Activated B cell treated with CpG ODN at 0.5 μM for 24 hours (primary cell): ENCODE results near the gene VWA1. TPM values are rescaled to one million over a fixed set of nuclear protein-coding genes. Genes with fewer than 3 reads are reported as not detected.

ENCODE experiments used
- ATAC-seq: fragments of 200-7000 bp; cut with Tn5 transposase; one replicate; pipeline ENCODE4 v1.10.0; 2021; ENCODE audit warnings: low read depth, mild to moderate bottlenecking, moderate library complexity
- CTCF ChIA-PET: fragments of 350-600 bp; sonication (Branson Sonifier 250); formaldehyde crosslinking; loops from one replicate; lab custom pipeline; 2021; ENCODE audit warnings: antibody characterized with exemption; lab: Charles Lee
- POLR2A ChIA-PET: fragments of 350-600 bp; sonication (Branson Sonifier 250); formaldehyde crosslinking; loops from one replicate; lab custom pipeline; 2021; ENCODE audit warnings: antibody characterized with exemption; lab: Charles Lee
- DNase-seq: peaks from one replicate; pipeline ENCODE4 v3.0.0; 2022
- H3K27ac Mint-ChIP-seq: one replicate; pipeline ENCODE4 v1.8.0; 2020; ENCODE audit warnings: mixed read lengths
- H3K27me3 Mint-ChIP-seq: one replicate; pipeline ENCODE4 v1.8.0; 2021; ENCODE audit warnings: mixed read lengths
- H3K36me3 Mint-ChIP-seq: one replicate; pipeline ENCODE4 v1.8.0; 2021; ENCODE audit warnings: low read depth, mixed read lengths
- H3K4me1 Mint-ChIP-seq: one replicate; pipeline ENCODE4 v1.8.0; 2021; ENCODE audit warnings: mixed read lengths
- H3K4me3 Mint-ChIP-seq: one replicate; pipeline ENCODE4 v1.8.0; 2020; ENCODE audit warnings: mild to moderate bottlenecking, mixed read lengths
- H3K9me3 Mint-ChIP-seq: one replicate; pipeline ENCODE4 v1.8.0; 2020; ENCODE audit warnings: mixed read lengths
- intact Hi-C: fragments of 100-400 bp; cut with micrococcal nuclease; formaldehyde crosslinking; loops from one replicate; pipeline ENCODE4 v1.15.1; 2024
- total RNA-seq: library from RNA; stranded (reverse); gene quantifications from 2 replicates; pipeline ENCODE4 v1.2.3, GENCODE V29; 2022
- TF ChIP-seq, protein P1 (sequence below): fragments of 200-600 bp; IDR thresholded peaks from one replicate; pipeline ENCODE4 v1.8.0; 2022; ENCODE audit warnings: antibody characterized with exemption, mild to moderate bottlenecking

VWA1 gene
- total RNA-seq, 1 donor from 2014 or later: not detected

- no peak for ATAC-seq
- Mint-ChIP-seq H3K4me1 (peaks cover 5% of the 10 kb centered on the region), H3K9me3 (no peaks in the 10 kb centered on the region), H3K4me3 (no peak overlapping the region), H3K36me3 (no peaks in the 10 kb centered on the region), H3K27me3 (peaks cover 13% of the 10 kb centered on the region), H3K27ac (no peak overlapping the region)
- TF ChIP-seq, protein P1, sequence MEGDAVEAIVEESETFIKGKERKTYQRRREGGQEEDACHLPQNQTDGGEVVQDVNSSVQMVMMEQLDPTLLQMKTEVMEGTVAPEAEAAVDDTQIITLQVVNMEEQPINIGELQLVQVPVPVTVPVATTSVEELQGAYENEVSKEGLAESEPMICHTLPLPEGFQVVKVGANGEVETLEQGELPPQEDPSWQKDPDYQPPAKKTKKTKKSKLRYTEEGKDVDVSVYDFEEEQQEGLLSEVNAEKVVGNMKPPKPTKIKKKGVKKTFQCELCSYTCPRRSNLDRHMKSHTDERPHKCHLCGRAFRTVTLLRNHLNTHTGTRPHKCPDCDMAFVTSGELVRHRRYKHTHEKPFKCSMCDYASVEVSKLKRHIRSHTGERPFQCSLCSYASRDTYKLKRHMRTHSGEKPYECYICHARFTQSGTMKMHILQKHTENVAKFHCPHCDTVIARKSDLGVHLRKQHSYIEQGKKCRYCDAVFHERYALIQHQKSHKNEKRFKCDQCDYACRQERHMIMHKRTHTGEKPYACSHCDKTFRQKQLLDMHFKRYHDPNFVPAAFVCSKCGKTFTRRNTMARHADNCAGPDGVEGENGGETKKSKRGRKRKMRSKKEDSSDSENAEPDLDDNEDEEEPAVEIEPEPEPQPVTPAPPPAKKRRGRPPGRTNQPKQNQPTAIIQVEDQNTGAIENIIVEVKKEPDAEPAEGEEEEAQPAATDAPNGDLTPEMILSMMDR: no peak
- DNase-seq: no peak
- POLR2A ChIA-PET: interaction anchor here (0.6 to 1.1 kb wide), 3 partner anchors 9 to 75 kb away, joined by 3 to 6 read pairs (median 3); no protein-coding TSS in a partner anchor
- intact Hi-C loops: no loop called here
- CTCF ChIA-PET: no interaction called here
Measured at GRCh38 chr1:1429671-1430073, 5.8 kb upstream of the VWA1 start.

GRCh38 chr1:1430114-1430982 is 5.1 kb upstream of the VWA1 start:
- no peak overlapping the region for H3K27ac Mint-ChIP-seq
- no peak for DNase-seq

DNA sequence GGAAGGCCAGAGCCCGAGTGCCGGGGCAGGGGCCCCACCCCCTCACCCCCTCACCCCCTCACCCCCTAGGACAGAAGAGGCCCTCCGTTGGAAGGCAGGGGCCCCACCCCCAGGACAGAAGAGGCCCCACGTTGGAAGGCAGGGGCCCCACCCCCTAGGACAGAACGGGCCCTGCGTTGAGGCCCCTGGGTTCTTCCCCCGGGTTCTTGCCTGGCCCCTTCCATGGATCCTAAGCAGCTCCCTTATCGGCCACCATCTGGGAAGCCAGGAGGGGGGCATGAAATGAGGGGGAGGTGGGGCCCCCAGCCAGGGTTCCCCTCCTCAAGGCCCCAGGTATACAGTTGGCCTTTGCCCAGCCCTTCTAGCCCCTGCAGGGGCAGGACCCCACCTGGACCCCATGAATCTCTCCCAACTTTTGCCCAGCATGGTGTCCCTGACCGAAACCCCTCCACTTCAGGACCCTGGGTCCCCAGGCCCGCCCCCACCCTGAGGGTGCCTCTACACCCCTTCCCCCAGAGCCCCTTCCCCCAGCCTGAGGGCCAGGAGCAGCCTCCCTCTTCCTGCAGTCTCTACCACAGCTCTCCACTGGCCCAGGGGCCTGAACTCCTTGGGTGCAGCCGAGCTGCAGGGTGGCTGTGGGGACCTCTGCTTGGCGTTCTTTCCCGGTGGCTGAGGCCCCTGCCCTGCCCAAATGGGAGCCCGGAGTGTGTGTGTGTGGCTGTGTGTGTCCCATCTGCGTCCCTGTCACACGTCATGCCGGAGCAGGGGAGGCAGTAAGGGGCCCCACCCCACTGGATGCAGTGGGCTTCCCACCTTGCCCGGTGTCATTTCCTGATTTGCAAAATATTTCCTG is 4.3 kb upstream of the VWA1 start:
- TF ChIP-seq, protein P1: no peak
- CTCF ChIA-PET: interaction anchor here (0.9 kb wide), 1 partner anchor 9 kb away, joined by 3 read pairs; no protein-coding TSS in a partner anchor
- POLR2A ChIA-PET: no interaction called here
- intact Hi-C loops: no loop called here
- no peak overlapping the region for H3K27ac Mint-ChIP-seq
- H3K36me3 Mint-ChIP-seq: no peaks in the 10 kb centered on the region
- peaks cover 17% of the 10 kb centered on the region for H3K27me3 Mint-ChIP-seq
- ATAC-seq (no peak), DNase-seq (no peak)
- no peak overlapping the region for H3K4me3 Mint-ChIP-seq
- H3K4me1 Mint-ChIP-seq: peaks cover 14% of the 10 kb centered on the region
- H3K9me3 Mint-ChIP-seq: no peaks in the 10 kb centered on the region

More at GRCh38 chr1:1430114-1430982, 5.1 kb upstream of the VWA1 start:
- Mint-ChIP-seq H3K4me3 (no peak overlapping the region), H3K27me3 (peaks cover 17% of the 10 kb centered on the region), H3K36me3 (no peaks in the 10 kb centered on the region), H3K9me3 (no peaks in the 10 kb centered on the region), H3K4me1 (peaks cover 10% of the 10 kb centered on the region)
- ChIA-PET CTCF (interaction anchor here (0.9 kb wide), 1 partner anchor 10 kb away, joined by 3 read pairs; no protein-coding TSS in a partner anchor), POLR2A (interaction anchor here (0.5 to 1.1 kb wide), 2 partner anchors 26 to 200 kb away, joined by 3 to 7 read pairs; no protein-coding TSS in a partner anchor)
- intact Hi-C loops: no loop called here
- TF ChIP-seq, protein P1: no peak
- ATAC-seq: no peak

- intact Hi-C loops: no loop called here
- Mint-ChIP-seq H3K9me3 (no peaks in the 10 kb centered on the region), H3K4me3 (no peak overlapping the region), H3K4me1 (peaks cover 17% of the 10 kb centered on the region), H3K36me3 (no peaks in the 10 kb centered on the region), H3K27ac (no peak overlapping the region), H3K27me3 (peaks cover 17% of the 10 kb centered on the region)
- TF ChIP-seq, protein P1: no peak
- ATAC-seq: no peak
- ChIA-PET POLR2A (no interaction called here), CTCF (no interaction called here)
- no peak for DNase-seq
Measured at GRCh38 chr1:1431845-1432273, 3.6 kb upstream of the VWA1 start.
